Activated CD4-positive, alpha-beta T cell treated with anti-CD3 and anti-CD28 coated beads, Interleukin-2, amount 50 U/mL, for 16 hours (primary cell): ENCODE measurements around the gene PAQR5.
"Not testable (repeated sequence)": the region's sequence is repeated elsewhere in the genome, so short reads cannot be mapped to it uniquely, and the experiment has no call there.

Source experiments
- DNase-seq: peaks from one replicate; pipeline ENCODE4 v3.0.0-alpha.2; 2020

PAQR5 gene

DNA sequence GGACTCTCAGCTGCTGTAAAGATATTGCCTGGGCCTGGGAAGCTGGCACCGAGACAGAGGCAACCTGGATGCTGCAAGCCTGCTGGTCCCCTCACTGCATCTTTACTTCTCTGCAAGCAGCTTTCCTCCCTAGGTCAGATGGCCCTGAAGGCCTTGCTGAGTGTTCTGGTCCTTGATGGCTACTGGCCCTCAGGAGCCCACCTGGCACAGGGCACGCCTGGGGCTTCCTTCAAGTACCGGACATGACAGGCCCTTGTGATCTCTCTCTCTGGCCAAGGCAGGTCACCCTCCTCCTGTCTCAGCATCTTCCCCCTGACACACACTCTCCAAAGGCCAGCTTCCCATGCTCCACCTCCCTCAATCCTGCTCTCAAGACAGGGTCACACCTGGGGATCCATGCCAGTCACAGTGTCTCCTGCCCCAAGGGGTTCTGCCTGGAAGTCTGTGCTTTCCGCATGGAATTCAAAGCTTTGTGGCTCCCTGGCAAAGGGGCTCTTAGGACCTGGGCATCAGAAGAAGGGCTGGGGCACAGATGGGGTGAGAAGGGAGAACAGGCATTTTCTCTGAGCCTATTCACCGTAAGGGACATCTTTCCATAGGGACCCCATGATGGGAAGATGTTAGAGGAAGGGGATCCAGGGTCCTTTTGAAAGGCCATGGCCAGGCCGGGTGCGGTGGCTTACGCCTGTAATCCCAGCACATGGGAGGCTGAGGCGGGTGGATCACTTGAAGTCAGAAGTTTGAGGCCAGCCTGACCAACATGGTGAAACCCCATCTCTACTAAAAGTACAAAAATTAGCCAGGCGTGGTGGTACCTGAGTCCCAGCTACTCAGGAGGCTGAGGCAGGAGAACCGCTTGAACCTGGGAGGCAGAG, 4.7 kb upstream of the PAQR5 start:
- DNase-seq: no peak

DNA sequence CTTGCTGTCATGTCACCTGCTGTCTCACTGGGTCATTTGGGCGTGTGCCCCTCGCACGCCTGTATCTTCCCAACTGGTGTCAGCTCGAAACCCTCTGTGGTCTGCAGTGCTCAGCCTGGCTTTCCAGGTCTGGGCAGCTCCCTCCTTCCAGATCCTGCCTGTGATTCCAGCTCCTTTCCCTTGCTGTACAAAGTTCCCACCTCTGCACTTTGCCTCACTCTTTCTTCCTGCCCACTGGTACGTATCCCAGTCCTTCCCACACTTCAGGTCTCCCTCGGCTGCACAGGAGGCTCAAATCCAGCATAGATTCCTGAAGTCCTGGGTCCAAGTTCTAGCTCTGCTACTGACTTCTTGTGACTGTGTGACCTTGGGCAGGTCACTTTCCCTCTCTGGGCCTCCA, 2.1 kb upstream of the PAQR5 start:
- no peak for DNase-seq

DNA sequence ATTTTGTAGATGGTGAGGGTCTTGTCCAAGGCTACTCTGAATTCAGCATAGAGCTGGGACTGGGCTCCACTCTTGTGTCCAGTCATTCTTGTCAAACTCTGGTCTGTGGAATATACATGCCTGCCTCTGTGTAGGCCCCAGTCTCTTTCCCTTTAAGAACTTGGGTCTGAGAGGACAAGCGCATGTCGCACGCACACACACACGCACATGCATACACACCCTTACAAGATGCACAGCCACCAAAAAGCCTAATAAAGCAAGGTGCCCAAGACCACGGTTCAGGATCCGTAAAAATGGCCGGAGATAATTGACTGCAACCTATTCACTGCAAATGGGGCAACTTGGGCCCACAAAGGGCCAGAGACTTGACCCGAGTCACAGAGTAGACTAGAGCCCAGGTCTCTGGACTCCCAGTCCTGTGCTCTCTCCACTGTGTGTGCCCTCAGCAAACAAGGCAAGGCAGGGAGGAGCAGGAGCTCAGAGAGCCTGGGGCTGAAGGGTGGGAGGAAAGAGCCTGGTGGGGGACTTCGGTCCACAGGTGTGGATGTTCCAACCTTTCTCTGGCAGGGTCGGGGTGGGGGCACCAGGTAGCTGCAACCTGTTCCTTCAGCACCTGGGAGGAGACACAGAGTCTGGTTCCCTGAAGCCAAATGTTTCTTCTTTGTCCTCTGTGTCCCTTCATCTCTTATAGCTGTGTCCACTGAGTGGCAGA, 914 bp upstream of the PAQR5 start:
- no peak for DNase-seq

DNA sequence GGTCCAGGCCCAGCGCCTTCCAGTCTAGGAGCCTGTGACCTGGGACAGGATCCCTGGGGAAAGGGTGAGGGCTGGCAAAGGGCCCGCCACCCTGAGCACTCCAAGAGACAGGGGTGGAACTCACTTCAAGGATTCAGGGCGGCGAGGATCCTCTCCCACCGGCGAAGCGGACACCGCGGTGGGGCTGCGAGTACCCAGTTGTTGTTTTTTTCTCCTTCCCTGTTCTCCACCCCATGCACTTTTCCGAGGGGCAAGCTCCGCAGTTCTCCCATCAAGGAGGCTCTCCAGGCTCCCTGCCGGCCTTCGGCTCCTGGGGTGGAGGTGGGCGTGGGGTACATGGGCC, 387 bp upstream of the PAQR5 start:
- DNase-seq: no peak

DNA sequence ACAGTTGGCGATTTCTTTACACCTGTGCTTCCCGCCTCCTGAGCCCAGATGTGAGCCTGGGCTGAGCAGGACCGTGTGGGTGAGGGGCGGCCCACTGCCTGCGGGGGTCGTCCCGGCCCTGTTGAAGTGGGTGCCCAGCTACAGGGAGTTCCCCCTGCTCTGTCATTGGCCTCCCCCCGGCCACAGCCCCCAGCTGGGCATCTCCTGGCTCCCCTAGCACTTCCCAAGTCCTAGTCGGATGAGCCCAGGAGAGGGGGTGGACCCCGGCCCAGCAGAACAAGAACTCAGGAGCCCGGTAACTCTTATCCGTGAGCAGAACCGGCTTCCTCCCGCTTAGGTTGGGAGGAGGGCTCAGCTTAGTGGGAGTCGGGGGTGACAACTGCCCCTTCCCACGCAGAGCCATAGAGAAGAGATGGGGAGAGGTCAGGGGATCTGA, 757 bp downstream of the PAQR5 start:
- DNase-seq: no peak

DNA sequence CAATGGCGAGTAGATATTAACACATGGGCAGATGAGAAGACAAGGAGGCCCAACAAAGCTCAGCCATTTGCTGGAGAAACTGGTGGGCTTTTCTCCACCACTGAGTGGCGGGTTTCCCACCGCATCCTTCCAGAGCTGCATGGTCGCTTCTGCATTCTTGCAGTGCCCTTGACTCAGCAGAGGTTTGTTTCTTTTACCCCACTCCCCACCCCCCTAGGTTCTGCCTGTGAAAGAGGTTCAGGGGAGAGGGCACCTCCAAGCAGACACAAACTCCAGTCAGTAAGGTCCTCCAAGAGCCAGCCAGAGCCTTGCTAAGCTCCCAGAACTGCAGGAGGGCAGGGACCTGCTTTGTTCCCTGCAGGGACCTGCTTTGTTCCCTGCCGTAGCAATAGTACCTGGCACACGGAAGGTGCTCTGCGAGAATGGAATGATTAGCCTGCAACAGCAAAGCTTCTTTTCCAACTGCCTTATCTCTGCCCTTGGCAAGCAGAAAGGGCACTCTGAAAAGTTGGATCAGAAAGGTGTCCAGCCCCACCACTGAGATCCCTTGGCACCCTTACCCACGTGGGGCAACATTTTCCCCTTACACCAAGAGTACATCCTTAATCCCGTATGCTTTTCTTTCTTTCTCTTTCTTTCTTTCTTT, 1.4 kb downstream of the PAQR5 start:
- DNase-seq: no peak

DNA sequence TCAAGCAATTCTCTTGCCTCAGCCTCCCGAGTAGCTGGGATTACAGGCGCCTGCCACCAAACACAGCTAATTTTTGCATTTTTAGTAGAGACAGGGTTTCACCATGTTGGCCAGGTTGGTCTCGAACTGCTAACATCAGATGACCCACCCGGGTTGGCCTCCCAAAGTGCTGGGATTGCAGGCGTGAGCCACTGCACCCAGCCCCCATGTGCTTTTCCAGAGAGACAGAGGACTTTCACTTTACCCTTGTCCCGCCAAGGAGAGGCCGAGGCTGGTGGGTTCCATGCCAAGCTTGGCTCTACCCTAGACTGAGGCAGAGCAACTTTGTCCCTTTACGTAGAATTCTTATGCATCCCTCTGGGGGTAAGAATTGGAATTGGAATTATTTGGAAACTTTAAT, 2.4 kb downstream of the PAQR5 start:
- not testable (repeated sequence) for DNase-seq

DNA sequence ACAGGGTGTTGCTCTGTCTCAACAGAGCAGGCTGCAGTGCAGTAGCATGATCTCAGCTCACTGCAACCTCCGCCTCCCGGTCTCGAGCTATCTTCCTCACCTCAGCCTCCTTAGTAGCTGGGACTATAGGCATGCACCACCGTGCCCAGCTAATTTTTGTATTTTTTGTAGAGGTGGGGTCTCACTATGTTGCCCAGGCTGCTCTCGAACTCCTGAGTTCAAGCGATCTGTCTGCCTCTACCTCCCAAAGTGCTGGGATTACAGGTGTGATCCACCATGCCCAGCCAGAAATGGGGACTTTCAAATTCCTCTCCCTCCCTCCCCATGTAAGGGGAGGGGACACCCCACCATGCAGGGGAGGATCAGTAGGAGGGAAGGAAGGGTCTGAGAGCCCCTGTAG, 3.4 kb downstream of the PAQR5 start:
- not testable (repeated sequence) for DNase-seq

DNA sequence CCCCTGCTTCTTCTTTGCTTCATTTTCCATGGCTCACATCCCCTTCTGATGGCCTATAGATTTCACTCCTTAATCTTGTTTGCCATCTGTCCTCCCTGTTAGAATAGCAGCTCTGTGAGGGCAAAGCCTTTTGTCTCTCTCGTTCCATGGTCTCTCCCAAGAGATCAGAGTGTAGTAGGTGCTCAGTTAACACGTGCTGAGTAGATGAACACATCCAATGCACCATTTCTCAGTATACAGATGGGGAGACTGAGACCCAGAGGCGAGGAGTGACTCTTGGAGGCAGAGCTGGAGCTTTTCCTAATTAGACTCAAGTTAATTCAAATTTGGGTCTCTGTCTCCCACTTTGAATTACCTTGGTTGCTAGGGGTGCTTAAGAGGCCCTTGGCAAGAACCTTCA, 4.2 kb downstream of the PAQR5 start:
- no peak for DNase-seq

DNA sequence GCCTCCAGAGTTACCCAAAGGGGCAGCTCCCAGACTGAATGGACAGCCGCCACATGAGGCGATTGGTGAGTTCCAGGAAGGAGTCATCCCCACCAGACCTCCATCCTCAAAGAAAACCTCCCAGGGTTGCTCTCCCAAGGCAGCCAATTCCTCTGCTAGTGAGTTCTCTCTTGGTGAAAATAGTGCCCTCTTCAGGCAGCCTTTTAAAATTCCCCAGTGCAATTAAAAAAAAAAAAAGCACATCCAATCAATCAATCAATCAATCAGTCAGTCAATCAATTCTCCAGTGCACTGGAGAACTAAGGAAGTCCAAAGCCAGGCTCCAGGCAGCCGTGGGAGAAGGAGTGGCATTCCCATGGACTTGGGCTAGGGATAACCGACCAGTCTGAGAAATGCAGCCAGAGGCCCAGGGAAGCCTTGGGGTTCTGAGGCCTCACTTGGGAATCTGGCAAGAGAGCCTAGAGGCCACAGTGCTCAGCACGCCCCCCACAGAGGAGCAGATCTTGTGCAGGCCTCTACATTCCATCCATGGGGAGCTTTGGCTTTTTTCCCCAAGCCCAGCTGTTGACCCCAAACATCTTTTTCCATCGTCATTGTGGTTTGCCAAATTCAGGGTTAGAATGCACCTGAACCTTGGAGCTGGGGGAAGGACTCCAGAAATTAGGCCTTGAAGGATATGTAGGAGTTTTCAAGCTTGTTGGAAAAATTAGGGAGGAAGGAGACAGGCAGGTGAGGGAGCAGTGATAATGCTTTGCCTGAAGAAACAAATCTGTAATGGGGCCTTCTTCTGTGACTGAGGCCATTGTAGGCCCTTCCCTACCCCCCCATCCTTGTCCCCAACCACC, 4.8 kb downstream of the PAQR5 start:
- peak; percentile 6 for DNase-seq

DNA sequence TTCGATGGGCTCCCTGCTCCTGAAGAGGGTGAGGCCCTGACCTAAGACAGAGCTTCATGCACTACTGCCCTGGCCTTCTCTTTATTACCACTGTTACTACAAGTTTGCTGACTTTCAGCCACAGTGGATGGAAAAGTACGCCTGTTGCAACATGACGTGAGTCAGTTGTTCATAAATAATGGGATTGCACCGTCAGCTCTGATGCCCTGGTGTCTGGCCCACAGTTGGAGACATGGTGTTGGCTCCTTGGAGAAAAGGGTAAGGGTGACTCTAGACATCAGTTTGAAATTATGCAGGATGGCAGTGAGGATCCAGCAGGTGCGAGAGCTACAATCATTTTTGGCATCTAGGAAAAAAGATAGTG, 5.5 kb downstream of the PAQR5 start:
- DNase-seq: no peak

DNA sequence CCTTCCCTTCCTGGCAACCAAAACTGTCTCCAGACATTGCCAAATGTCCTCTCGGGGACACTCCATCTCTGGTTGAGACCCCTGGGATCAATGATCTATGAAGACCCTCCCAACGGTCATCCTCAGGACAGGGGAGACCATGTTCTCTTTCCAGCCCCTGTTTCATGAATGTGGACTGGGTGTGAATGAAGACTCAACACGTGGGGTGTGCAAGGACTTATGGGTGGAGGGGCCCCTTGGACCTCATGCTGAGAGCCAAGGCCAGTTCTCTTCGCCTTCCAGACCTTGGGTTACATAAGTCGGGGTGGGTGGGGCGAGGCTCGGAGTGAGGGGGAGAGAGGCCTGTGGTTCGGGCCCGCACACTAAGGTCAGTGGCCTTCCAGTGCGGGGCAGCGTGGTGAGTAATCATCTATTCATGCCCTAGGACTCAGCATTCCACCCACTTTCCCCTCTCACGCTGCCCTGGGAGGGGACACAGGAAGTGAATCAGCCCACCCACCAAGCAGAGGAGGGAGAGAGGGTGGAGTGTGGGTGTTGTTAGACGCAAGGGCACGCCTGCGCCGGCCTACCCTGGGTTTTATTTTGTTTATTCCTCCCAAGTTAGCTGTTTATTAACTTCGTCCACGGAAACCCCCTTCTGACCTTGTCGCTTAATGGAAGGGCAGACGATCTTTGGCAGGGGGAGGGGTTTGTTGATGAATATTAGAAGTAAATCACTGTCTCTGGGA, 6.7 kb downstream of the PAQR5 start:
- DNase-seq: no peak

DNA sequence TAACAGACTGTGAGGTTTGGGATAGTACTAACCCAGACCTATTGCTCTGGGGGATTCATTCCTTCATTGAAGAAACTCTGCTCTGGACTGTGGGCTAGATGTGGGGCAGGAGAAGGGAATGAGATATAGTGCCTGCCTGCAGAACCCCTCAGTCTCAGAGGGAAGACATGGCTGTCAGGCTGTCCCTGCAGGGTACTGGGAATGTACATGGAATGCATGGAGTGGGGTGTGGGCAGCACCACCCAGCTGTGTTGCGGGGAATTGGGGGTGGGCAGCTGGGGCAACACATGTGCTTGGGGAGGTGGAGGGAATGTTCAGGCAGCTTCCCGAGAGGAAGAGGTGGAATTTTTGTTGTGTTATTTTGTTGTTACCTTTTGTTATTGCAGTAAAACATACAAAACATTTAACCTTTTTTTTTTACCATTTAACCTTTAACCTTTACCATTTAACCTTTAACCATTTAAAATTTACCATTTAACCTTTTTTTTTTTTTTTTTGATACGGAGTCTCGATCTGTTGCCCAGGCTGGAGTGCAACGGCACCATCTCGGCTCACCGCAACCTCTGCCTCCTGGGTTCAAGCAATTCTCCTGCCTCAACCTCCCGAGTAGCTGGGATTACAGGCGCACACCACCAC, 7.3 kb downstream of the PAQR5 start:
- DNase-seq: no peak

DNA sequence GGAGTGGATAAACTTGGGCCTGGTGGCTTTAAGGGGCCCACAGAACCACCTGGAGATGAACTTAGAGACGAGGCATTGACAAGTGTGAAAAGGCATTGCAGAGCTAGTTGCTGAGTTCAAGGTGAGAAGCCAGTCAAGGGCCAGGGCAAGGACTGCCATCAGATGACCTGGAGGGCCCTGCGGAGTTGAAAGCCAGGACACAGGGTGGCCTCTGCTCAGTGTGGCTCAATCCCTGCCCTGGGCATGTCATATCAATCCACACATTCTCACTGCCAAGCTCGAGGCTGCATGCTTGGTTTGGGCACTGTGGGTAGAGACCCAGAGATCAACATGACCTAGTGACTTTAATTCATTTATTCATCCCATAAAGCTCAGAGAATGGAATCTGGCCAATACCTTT, 9.2 kb downstream of the PAQR5 start:
- no peak for DNase-seq

DNA sequence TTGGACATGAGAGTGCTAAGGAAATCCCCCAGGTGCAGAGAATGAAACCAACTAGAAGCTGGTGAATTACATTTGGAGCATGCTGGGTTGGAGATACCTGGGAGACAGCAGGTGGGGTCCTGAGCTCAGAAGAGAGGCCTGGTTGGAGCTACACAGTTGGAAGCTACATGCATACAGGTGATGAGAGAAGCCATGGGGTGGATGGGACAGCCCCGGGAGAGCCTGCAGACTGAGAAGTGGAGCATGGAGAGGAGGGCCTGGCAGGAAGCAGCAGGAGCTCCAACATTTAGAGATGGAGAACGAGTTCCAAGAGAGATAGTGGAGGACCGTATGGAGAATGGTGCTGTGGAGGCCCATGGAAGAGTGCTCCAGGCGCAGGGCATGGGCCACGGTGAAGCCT, 10.2 kb downstream of the PAQR5 start:
- DNase-seq: no peak

DNA sequence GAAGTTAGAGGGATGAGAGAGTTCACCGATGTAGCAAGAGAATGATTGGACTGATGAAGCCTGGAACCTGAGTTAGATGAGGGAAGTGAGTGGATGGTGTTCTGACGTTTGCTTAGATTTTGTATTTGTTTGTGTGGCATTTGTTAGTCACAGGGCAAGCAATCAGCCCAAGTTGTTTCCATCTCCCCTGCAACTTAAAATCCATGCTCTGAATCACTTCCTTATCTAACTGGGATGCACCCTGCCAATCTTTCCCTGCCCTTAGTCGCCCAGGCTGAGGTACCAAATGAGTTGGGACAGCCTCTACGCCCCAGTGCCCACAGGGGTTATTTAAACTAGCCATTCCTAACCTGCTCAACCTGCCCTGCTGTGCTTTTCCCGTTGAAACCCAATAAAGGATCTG, 12.6 kb downstream of the PAQR5 start:
- no peak for DNase-seq

DNA sequence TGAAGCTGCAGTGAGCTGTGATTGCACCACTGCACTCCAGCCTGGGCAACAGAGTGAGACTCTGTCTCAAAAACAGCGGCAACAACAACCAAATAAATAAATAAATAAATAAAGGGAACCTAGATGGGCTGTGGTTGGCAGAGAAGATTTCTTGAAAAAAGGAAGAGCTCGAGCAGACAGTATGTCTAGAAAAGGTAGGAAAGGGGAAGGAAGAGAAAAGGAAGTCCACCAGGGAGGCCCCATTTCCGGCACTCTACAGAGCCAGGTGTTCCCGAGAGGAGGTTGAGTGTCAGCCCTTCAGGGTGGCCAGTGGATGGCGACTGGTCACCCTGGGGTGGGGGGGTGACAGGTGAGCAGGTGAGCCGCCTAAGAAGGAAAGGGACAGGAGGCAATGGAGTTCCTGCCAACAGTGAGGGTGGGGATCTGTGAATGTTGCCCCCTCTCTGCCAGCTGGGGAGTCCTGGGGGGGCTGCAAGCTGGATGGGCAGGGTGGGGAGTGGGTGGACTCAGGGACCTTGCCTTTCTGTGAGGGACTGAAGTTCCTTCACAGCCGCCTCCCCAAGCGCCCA, 14.8 kb downstream of the PAQR5 start:
- no peak for DNase-seq

DNA sequence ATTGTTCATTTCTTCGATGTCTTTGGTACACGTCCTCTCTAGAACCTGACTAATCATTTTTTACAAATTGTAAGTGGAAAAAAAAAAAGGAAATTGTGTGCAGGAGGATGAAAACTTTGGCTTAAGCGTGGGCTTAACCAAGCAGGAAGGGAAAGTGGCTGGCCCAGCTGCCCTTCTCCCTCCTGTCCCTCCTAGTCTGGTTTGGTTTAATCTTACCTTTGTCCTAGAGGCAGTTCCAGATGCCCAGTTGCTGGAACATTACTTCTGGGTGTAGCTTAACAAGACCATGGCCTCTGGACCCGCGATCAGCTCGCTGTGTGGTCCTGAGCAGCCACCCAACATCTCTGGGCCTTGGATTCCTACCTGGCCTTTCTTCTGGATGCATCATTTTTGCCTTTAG, 15.4 kb downstream of the PAQR5 start:
- DNase-seq: no peak

DNA sequence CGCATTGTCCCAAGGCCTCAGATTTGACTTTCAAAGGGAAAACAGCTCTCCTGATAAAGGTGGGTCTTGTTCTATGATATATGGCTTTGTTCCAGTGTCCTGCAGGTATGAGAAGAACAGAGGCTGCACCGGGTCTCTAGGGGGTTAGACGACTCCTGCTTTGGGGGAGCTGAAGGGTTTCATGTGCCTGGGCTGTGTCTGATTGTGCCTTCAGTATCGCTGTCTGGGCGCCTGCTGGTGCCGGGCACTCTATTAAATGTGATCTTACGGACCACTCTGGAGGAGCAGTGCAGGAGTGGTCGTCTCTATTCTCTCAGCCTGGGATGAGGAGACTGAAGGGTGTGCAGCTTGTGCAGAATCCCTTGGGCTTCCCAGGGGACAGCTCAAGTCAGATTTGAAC, 16.0 kb downstream of the PAQR5 start:
- DNase-seq: no peak

DNA sequence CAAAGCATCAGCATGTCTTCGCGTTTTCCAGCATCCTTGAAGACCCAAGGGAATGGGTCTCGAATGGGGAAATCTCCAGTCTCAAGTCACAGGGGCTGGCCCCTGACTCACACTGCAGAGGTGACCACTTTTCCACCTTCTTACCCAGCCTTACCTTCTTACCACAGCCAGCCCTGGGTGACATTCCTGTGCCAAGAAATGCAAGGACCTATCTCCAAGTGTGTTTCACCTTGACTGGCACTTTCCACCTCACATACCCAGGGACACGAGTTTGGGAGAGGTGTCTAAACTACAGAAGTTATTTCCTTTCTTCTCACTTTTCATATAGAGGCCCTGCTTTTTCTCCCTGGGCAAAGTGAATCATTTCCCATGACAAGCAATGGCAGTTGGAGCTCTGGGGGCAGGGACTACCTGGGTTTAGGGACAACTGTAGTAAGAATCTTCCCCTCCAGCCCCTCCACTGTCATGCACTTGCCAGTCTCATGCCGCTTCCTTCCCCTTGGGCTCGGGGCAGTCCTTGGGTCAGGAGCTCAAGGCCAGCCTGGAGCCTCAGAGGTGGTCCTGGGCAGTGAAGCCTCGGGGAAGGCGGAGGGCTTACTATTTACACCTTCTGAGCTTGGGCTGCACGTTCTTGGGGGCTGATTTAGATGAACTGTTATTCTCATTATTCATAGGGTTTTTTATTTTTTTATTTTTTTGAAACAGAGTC, 16.8 kb downstream of the PAQR5 start:
- DNase-seq: no peak

DNA sequence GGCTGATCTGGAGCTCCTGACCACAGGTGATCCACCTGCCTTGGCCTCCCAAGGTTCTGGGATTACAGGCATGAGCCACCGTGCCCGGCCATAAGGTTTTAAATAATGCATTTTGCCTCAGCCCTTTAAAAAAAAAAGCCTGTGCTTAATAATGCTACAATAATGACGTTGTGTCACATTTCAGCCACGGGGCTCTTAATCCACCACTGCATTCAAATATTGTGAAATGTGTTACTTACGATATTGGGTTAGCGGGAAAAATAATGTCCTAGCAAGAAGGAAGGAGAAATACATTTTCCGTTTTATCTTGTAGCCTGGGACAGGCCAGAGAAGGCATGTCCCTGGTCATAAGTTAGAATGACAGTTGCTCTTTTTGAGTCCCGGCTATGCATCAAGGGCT, 17.6 kb downstream of the PAQR5 start:
- no peak for DNase-seq
